RKO (cell line): Measurements from ENCODE around the gene NDUFAF7.
"Not testable (repeated sequence)": the region's sequence is repeated elsewhere in the genome, so short reads cannot be mapped to it uniquely, and the experiment has no call there.

Experiments
- DNase-seq: peaks from one replicate; pipeline ENCODE4 v3.0.0-alpha.2; 2016; ENCODE audit warnings: low spot score

The NDUFAF7 gene, protein sequence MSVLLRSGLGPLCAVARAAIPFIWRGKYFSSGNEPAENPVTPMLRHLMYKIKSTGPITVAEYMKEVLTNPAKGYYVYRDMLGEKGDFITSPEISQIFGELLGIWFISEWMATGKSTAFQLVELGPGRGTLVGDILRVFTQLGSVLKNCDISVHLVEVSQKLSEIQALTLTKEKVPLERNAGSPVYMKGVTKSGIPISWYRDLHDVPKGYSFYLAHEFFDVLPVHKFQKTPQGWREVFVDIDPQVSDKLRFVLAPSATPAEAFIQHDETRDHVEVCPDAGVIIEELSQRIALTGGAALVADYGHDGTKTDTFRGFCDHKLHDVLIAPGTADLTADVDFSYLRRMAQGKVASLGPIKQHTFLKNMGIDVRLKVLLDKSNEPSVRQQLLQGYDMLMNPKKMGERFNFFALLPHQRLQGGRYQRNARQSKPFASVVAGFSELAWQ

DNA sequence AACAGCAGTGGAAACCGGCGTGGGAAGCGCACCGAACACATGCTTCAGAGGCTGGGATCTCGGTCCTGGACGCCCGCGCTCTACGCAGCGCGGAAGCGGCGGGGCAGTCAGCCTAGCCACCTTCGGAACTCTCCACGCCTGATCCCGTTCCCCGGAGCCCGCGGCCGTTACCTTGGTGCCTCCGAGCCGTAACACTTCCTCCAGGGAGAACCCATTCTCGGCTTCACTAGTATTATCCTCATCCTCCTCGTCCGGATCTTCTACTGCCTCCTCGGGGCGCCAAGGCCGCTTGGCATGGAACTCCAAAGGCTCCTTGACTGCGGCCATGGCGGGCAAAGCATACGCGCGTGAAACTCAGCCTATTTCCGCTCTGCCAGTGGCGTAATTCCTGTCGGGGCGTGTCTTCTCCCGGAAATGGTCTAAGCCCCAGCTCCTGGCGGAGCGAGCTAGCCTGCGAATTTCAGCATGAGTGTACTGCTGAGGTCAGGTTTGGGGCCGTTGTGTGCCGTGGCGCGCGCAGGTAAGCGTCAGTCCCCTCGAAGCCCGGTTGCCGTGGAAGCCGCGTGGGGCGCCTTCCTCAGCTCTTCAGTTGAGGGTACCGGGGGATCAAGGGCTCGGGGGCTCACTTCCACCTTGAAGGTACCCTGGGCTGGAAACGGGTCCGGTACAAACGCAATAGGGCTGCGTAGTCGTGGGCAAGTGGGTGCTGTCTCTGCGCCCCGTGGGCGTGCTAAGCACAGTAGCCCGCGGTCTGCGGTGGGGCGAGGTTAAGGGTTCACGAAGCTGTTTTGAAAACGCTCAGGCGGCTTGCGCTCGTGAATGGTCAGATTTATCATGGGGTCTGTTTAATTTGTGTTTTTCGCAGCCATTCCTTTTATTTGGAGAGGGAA is at the start of gene NDUFAF7, which contains the start of gene CEBPZ:
NDUFAF7 (plus strand) TSS at position 418 of the 890 bp plus-strand sequence; CDS start at position 466, 48 bp downstream.
CEBPZ (minus strand) TSS at position 356 of the 890 bp plus-strand sequence; CDS start at position 327, 29 bp downstream.
- DNase-seq: peak; percentile 97

DNA sequence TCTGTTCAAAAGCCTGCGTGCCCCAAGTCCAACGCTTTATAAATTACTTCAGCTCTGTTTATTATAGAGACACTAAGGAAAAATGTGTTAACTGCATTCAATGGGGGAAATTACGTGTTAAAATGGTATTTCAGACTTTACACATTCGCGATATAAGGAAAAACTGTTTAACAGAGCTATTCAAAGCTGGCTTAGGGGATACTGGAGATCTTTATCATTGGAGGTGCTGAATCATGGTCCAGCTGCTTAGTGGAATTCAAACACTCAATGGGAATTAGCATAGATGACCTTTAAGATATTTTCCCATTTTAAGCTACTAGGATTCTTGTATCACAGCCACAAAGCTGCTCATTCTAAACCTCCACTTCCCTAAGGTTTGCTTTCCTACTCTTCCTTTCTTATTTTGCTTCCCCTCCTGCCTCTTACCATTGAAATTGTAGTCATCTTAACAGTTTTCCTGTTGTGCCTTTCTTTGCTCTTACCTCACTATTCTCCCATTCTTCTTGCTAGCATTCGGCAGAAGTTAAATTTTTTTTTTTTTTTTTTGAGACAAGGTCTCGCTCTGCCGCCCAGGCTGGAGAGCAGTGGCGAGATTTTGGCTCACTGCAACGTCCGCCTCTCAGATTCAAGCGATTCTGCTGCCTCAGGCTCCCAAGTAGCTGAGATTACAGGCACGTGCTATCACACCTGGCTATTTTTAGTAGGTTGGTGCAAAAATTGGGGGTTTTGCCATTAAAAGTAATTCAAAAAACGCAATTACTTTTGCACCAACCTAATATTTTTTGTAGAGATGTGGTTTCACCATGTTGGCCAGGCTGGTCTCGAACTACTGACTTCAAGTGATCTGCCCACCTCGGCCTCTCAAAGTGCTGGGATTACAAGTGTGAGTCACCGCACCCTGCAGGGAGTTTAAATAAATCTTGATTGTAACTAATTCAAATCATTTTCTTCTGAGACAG is 49.5 kb upstream of the NDUFAF7 start:
- no peak for DNase-seq

- no peak for DNase-seq
These were observed 42.9 kb upstream of the NDUFAF7 start, which contains the start of gene SULT6B1 for GRCh38 chr2:37188570-37188969. SULT6B1 (minus strand) TSS chr2:37188670; CDS start chr2:37188640, 30 bp downstream.

DNA sequence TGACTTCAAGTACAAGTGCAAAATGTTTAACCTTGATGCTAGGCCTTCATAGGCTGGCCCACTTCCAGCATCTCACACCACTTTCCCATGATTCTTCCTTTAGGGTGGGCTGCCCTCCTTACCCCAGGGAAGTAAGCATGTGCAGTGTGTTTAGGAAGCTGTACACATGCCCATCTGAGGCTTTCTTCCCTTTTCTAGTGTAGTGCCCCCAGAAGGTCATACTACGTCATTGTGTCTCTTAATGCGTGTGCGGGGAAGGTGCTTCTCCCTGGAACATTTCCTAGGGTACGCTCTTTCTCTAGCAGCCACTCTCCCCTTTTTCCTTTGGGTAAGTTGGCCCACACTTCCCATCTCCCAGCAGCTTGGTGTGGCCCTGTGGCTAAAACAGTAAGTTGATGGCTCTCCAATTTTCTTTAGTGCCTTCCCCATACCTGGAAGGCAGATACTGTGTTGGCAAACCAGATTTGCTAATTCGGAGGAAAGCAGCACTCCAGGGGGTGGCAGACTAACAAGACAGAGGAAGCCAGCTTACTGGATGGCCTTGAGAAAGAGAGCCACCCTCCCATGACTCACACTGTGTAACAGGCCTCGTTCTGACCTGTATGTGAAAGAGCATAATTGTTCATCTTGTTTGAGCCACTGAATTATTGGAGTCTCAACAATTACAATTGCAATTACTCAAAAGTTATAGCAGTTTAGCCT is 41.9 kb upstream of the NDUFAF7 start:
- DNase-seq: peak; percentile 90

DNA sequence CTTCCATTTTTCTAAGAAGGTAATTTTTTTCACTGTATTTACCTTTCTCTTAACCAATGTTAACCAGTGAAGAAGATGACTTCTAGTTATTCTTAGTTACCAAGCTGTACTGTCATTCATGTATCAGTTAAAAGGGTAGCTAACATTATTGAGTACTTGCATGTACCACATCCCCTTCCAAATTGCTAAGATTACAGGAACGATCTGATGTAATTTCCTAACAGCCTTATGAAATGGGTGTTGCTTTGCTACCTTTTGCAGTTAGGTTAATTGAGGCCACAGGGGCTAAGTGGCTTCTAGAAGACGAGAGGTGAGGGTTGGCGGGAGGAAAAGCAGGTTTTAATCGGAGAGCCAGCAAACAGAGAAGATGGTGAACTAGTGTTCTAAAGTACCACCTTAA is 41.2 kb upstream of the NDUFAF7 start:
- DNase-seq: no peak

- no peak for DNase-seq
These were observed 40.2 kb upstream of the NDUFAF7 start for GRCh38 chr2:37191253-37191652.

DNA sequence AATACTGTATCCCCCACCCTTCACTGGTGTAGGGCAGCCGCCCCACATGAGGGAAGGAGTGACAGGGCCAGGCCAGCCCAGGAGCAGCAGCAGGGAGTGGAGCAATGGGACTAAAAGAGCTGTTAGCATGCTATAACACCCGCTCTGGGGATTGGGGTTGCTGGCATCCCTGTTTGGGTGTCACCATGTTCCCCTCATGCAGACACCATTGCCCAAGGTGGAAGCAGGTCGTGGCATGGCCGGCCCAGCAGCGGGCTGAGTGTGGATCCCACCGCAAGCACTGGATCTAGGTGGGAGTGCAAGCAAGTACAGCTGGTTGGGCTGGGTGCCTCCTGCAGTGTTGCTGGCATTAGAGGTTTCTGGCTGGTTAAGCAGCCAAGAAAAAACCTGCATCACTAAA is 39.7 kb upstream of the NDUFAF7 start:
- DNase-seq: no peak

DNA sequence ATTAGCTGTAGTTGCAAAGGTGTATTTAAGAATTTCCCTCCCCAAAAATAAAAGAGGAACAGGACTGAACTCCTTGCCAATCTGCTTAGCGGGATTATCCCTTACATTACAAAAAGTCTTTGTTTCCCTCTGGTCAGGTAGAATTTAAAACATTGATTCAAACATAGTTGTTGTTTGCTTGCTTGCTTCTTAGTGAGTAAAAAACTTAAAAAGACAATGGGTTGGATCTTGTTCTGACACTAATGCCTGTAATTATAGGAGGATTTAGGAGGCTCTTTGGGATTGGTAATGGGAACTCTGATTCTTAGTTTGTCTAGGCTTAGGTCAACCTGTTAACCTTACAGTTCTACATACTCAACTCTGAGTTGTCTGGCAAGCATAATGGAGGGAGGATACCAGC is 38.9 kb upstream of the NDUFAF7 start:
- no peak for DNase-seq

GRCh38 chr2:37195862-37196319 is 35.6 kb upstream of the NDUFAF7 start:
- DNase-seq: not testable (repeated sequence)

- peak; percentile 83 for DNase-seq
These were observed 34.9 kb upstream of the NDUFAF7 start, which contains the start of gene CEBPZOS for GRCh38 chr2:37196320-37197195. CEBPZOS (plus strand) TSS chr2:37196496; CDS start chr2:37199705, 3,209 bp downstream.

DNA sequence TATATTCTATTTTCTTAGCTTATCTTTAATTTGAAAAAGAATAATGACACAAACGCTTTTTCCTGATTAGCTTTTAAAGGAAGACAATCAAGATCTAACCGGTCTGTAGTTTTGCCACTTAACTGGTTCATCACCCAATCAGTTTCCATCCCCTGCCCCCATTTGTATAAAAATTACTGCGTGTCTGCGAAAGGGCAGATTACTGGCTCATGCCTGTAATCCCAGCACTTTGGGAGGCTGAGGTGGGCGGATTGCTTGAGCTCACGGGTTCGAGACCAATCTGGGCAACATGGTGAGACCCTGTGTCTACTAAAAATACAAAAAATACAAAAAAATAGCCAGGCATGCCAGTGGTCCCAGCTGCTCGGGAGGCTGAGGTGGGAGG is 32.8 kb upstream of the NDUFAF7 start:
- DNase-seq: no peak

GRCh38 chr2:37201208-37201607 is 30.2 kb upstream of the NDUFAF7 start:
- no peak for DNase-seq

GRCh38 chr2:37201766-37202165 is 29.7 kb upstream of the NDUFAF7 start:
- peak; percentile 12 for DNase-seq

GRCh38 chr2:37203708-37204107 is 27.8 kb upstream of the NDUFAF7 start:
- DNase-seq: no peak

GRCh38 chr2:37205071-37205661 is 26.3 kb upstream of the NDUFAF7 start:
- not testable (repeated sequence) for DNase-seq

DNA sequence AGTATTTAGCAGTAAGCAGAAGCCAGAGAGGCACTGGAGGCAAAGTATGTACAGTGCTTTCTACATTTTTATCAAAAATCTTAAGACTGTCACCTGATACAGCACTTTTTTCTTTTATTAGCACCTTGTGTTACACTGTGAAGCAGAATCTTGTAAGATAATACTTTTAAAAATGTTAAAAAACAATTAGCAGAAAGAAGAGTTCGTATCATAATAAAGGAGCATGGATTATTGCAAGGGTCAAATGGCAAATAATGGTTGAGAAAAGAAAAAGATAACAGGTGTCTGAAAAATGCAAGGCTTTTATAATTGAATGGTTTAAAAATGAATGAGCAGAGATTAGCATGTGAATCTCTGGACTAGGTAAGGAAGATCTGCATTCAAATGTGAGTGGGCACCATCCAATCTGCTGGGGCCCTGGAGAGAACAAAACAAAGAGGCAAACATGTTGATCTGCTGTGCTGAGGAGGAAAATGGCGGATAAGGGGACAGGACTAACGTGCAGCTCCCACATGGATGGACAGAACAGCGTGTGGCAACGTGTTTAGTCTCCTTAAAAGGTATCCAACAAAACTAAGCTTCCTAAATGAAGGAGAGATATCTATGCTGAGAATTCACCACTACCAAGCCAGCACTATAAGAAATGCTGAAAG is 25.6 kb upstream of the NDUFAF7 start:
- DNase-seq: no peak

DNA sequence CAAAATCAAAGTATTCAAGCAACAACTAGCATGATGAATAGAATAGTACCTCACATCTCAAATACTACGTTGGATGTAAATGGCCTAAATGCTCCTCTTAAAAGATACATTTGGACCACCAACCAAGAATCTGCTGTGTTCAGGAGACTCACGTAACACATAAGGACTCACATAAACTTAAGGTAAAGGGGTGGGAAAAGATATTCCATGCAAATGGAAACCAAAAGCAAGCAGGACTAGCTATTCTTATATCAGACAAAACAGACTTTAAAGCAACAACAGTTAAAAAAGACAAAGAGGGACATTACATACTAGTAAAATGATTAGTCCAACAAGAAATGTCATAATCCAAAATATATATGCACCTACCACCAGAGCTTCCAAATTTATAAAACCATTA is 24.7 kb upstream of the NDUFAF7 start:
- DNase-seq: not testable (repeated sequence)

DNA sequence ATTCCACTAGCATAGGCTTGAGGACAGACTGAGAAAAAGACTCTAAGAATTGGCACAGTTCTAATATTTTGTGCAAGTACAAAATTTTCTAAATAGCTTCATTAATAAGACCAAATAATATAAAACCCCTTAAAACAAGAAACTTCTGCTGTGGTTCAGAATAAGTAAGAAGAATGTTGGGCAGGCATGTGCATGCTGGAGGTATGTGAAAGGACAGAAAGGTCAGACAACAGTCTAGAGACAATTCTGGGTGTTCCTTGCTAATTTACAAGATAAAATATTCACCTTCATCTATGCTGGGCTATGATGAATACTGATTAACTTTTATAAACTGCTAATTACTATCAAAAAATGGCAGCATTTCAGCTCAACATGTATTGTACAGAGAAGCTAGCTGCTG is 20.2 kb upstream of the NDUFAF7 start:
- DNase-seq: no peak

DNA sequence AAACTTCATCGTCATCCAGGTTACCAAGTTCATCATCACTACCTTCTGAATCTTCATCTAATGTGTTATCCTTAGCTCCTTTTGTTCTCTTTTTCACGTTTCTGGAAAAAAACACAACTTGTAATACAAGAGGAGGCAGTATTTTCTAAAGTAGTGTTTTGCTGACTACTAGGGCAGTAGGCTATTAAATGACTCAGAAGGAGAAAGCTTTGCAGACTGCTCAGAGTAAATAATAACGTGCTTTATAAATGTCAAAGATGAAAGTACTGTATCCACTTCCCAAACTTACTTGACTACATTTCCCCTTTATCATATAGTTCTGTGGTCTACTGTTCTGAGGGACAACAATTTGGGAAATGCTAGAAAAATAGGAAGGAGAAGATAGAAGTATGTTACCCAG is 19.5 kb upstream of the NDUFAF7 start:
- no peak for DNase-seq
